ENCODE data around the gene MAEA. TPM values are rescaled to one million over a fixed set of nuclear protein-coding genes. Genes with fewer than 3 reads are reported as not detected.
A peak's percentile ranks its signal among the peaks of the same experiment; 100 is the strongest.

The MAEA gene
- total RNA-seq, 1 donor from 2014 or later, result 74.0 TPM

DNA sequence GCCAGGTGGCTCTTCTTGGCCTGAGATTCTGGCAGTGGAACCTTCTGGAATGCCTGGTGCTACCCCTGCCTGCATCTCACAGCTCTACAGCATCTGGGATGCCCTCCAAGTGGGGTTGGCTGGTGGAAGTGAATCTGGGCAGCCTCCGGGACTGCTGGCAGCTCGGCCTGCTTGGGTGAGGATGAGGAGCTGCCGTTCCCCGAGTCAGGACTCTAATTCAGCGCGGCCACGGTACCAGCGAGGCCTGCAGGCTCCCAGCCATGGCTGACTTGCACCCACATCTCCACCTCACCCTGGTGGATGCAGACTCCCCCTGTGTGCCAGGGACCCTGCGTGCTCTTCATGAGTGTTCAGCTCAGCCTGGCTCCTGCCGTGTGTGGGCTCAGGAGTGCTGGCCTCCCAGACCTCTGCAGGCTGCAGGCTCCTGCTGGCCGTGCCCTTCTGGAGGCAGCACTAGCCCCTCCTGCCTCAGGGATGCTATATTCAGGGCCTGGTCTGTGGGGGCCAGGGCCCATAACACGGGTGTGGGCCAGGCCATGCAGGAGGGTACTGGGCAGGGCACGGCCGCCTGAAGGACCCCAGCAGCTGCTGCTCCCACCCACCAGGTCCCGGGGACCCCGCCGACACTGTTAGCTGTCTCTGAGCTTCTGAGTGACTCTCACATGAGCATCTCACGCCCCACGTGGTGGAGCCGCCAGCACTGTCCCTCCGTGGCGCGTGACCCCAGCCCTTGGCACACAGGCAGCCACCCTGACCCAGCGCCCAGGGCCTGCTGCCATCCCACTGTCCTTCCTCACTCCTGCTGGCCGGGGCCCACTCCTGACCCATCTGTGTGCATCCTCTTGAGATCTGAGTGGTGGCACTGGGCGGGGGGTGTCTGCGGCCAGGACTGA lies 67.9 kb downstream of the MAEA start:
- no peaks in the 10 kb centered on the region for H3K27me3 Mint-ChIP-seq (ENCODE audit: low read depth)
- no peak overlapping the region for H3K4me3 Mint-ChIP-seq
- no peak overlapping the region for H3K27ac Mint-ChIP-seq (ENCODE audit: unreplicated experiment)
- no peak for TF ChIP-seq CTCF (conservative IDR thresholded peaks at IDR 0.05)
- H3K36me3 Mint-ChIP-seq (ENCODE audit: low read depth), result peaks cover 2% of the 10 kb centered on the region
- no peaks in the 10 kb centered on the region for H3K9me3 Mint-ChIP-seq
- peaks cover 4% of the 10 kb centered on the region for H3K4me1 Mint-ChIP-seq
- no peak for DNase-seq (ENCODE audit: low read depth, low spot score)

DNA sequence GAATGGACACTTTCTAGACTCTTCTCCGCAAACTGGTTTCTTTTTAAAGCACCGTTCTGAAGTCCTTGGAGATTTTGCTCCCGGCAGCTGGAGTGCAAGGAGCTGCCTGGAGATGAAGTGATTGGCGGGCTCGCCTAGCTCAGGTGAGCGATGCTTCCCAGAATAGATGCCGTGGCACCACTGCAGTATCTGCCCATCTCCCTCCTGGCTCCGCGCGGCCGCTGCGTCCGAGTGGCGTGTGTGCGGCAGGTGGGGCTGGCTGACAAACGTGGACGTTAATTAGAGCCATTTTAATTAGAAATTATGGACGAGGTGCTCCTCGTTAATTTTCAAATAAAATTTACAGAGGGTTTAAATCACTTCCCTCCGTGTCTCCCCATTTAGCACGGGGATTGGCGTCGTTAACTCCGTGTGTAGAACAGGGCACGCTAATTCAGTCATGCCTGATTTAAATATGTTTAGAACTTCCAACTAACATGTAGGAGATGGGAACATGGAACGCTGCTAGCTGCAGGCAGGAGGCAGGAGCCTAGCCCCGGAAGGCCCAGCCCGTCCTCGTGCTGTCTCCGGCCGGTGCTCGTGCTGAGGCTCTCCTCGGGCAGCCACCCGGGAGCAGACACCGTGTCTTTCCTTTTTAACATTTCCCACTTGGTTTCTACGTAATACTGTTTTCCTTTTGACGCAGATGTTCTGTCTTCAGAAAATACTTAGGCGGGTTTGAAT lies 68.9 kb downstream of the MAEA start:
- no peak for TF ChIP-seq CTCF (conservative IDR thresholded peaks at IDR 0.05)
- Mint-ChIP-seq H3K4me3 (no peak overlapping the region), H3K27ac (ENCODE audit: unreplicated experiment) (peak overlapping the region; percentile 68), H3K4me1 (peaks cover 4% of the 10 kb centered on the region), H3K27me3 (ENCODE audit: low read depth) (no peaks in the 10 kb centered on the region), H3K36me3 (ENCODE audit: low read depth) (peaks cover 2% of the 10 kb centered on the region), H3K9me3 (no peaks in the 10 kb centered on the region)
- DNase-seq (ENCODE audit: low read depth, low spot score), result no peak

GRCh38 chr4:1359144-1359501 lies 69.4 kb downstream of the MAEA start:
- Mint-ChIP-seq H3K36me3 (ENCODE audit: low read depth) (peaks cover 2% of the 10 kb centered on the region), H3K27ac (ENCODE audit: unreplicated experiment) (peak overlapping the region; percentile 68), H3K4me3 (no peak overlapping the region), H3K9me3 (no peaks in the 10 kb centered on the region), H3K4me1 (peaks cover 4% of the 10 kb centered on the region), H3K27me3 (ENCODE audit: low read depth) (no peaks in the 10 kb centered on the region)
- no peak for DNase-seq (ENCODE audit: low read depth, low spot score)
- TF ChIP-seq CTCF (conservative IDR thresholded peaks at IDR 0.05), result no peak

DNA sequence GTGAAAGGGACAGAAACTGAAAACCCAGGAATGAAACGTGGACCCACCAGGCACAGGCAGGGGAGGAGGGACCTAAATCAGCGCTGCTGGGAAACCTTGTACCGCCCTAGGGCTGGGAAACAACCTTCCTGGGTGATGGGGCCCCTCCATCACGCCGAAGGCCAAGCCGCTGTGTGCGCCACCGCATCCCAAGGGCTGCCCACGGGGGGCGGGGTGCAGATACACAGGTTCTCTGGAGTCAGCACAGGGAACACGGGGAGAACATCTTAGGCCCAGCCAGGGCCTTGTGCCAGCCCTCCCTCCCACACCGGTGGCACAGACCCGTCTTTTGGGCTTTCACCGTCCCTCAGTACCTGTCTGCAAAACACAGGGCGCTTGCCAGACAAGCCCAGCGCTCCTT lies 70.3 kb downstream of the MAEA start:
- Mint-ChIP-seq H3K36me3 (ENCODE audit: low read depth) (peaks cover 2% of the 10 kb centered on the region), H3K27me3 (ENCODE audit: low read depth) (no peaks in the 10 kb centered on the region), H3K27ac (ENCODE audit: unreplicated experiment) (no peak overlapping the region), H3K4me1 (peaks cover 4% of the 10 kb centered on the region), H3K9me3 (no peaks in the 10 kb centered on the region), H3K4me3 (no peak overlapping the region)
- no peak for DNase-seq (ENCODE audit: low read depth, low spot score)
- TF ChIP-seq CTCF (conservative IDR thresholded peaks at IDR 0.05), result no peak

- H3K27me3 Mint-ChIP-seq (ENCODE audit: low read depth), result no peaks in the 10 kb centered on the region
- H3K4me1 Mint-ChIP-seq, result peaks cover 4% of the 10 kb centered on the region
- no peak overlapping the region for H3K4me3 Mint-ChIP-seq
- no peak overlapping the region for H3K27ac Mint-ChIP-seq (ENCODE audit: unreplicated experiment)
- no peaks in the 10 kb centered on the region for H3K9me3 Mint-ChIP-seq
- DNase-seq (ENCODE audit: low read depth, low spot score), result no peak
- no peak for TF ChIP-seq CTCF (conservative IDR thresholded peaks at IDR 0.05)
- peaks cover 2% of the 10 kb centered on the region for H3K36me3 Mint-ChIP-seq (ENCODE audit: low read depth)
These were observed 71.0 kb downstream of the MAEA start for GRCh38 chr4:1360423-1361283.

Data from neural crest cell (in vitro differentiated cells).